HL-60 (cell line): ENCODE results near the gene PRPSAP2.

Experiments
- DNase-seq, 2 experiments: peaks; one replicate each; pipeline ENCODE4 v3.0.0-alpha.2; 2010 to 2020; ENCODE audit warnings: low read depth in 1 of 2, low spot score in 1 of 2
- H3K27ac ChIP-seq: fragments of 250-450 bp; sonication (Bioruptor Pico); replicated peaks from 2 replicates; pipeline ENCODE4 v1.5.1; 2020; ENCODE audit warnings: mild to moderate bottlenecking, moderate library complexity
- H3K27me3 ChIP-seq: fragments of 250-450 bp; sonication (Bioruptor Pico); 2 replicates; pipeline ENCODE4 v1.5.1; 2021; ENCODE audit warnings: mild to moderate bottlenecking, moderate library complexity; ENCODE audit not compliant: insufficient read depth, poor library complexity, severe bottlenecking
- H3K4me3 ChIP-seq: replicated peaks from 2 replicates; pipeline ENCODE4 v1.5.1; 2011; ENCODE audit warnings: mild to moderate bottlenecking, control low read depth, low read length; ENCODE audit not compliant: insufficient read depth
- GABPA ChIP-seq: IDR thresholded peaks from 2 replicates; pipeline ENCODE4 v1.6.1; 2012; ENCODE audit warnings: low read depth
- POLR2AphosphoS5 ChIP-seq: IDR thresholded peaks from 2 replicates; pipeline ENCODE4 v1.6.1; 2012; ENCODE audit warnings: low read depth
- SPI1 ChIP-seq: IDR thresholded peaks from 2 replicates; pipeline ENCODE4 v1.6.1; 2012; ENCODE audit warnings: low read depth, mild to moderate bottlenecking, borderline replicate concordance
- TF ChIP-seq, protein P1 (sequence below): IDR thresholded peaks from one replicate; pipeline ENCODE4 v1.5.1; 2011; ENCODE audit warnings: low read length, control low read depth, inconsistent platforms; ENCODE audit not compliant: insufficient read depth
- TF ChIP-seq, protein P2 (sequence below): IDR thresholded peaks from 2 replicates; pipeline ENCODE4 v1.6.1; 2012; ENCODE audit warnings: low read depth; ENCODE audit not compliant: insufficient replicate concordance

PRPSAP2 gene

DNA sequence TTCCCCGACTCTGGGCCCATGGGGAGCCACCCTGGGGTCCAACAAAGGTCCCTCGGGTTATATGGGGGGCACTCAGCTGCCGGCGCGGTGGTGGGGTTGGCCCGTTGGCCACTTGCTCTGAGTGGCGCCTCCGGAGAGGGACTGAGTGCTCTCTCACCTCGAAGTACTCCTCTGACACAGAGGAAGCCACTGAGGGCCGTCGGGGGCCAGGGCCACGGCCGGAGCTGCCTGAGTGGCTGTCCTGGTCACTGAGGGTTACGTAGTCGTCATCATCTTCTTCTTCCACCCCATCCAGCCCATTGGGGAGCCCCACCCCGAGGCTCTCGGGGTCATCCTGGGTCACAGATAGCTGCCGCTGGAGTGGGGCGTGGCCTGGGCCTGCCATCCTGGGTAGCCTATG lies 119.7 kb downstream of the PRPSAP2 start:
- Histone ChIP-seq H3K4me3 (no peak overlapping the region), H3K27ac (no peak overlapping the region), H3K27me3 (no peaks in the 10 kb centered on the region)
- TF ChIP-seq, protein P1, sequence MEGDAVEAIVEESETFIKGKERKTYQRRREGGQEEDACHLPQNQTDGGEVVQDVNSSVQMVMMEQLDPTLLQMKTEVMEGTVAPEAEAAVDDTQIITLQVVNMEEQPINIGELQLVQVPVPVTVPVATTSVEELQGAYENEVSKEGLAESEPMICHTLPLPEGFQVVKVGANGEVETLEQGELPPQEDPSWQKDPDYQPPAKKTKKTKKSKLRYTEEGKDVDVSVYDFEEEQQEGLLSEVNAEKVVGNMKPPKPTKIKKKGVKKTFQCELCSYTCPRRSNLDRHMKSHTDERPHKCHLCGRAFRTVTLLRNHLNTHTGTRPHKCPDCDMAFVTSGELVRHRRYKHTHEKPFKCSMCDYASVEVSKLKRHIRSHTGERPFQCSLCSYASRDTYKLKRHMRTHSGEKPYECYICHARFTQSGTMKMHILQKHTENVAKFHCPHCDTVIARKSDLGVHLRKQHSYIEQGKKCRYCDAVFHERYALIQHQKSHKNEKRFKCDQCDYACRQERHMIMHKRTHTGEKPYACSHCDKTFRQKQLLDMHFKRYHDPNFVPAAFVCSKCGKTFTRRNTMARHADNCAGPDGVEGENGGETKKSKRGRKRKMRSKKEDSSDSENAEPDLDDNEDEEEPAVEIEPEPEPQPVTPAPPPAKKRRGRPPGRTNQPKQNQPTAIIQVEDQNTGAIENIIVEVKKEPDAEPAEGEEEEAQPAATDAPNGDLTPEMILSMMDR, result no peak
- TF ChIP-seq POLR2AphosphoS5 (no peak), GABPA (no peak), SPI1 (no peak)
- TF ChIP-seq, protein P2, sequence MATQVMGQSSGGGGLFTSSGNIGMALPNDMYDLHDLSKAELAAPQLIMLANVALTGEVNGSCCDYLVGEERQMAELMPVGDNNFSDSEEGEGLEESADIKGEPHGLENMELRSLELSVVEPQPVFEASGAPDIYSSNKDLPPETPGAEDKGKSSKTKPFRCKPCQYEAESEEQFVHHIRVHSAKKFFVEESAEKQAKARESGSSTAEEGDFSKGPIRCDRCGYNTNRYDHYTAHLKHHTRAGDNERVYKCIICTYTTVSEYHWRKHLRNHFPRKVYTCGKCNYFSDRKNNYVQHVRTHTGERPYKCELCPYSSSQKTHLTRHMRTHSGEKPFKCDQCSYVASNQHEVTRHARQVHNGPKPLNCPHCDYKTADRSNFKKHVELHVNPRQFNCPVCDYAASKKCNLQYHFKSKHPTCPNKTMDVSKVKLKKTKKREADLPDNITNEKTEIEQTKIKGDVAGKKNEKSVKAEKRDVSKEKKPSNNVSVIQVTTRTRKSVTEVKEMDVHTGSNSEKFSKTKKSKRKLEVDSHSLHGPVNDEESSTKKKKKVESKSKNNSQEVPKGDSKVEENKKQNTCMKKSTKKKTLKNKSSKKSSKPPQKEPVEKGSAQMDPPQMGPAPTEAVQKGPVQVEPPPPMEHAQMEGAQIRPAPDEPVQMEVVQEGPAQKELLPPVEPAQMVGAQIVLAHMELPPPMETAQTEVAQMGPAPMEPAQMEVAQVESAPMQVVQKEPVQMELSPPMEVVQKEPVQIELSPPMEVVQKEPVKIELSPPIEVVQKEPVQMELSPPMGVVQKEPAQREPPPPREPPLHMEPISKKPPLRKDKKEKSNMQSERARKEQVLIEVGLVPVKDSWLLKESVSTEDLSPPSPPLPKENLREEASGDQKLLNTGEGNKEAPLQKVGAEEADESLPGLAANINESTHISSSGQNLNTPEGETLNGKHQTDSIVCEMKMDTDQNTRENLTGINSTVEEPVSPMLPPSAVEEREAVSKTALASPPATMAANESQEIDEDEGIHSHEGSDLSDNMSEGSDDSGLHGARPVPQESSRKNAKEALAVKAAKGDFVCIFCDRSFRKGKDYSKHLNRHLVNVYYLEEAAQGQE, result no peak
- DNase-seq, result no peak

DNA sequence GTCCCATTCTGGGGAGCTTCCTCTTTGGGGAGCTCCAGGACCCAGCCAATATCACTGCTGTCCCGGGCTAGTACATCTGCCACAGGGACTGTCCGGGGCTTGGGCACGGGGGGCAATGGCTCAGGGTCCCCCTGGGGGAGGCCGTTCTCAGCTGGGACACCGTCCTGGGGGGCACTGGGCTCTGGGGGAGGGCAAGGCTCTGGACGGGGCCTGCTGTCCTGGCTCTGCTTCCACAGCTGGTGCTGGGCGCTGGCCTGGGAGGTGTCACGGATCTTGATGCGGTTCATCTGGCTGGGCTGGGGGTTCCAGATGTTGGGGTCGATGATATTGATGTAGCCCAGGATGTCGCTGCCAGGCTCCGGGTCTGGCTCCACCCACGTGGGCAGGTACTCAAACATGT lies 120.1 kb downstream of the PRPSAP2 start:
- Histone ChIP-seq H3K27ac (no peak overlapping the region), H3K4me3 (no peak overlapping the region), H3K27me3 (no peaks in the 10 kb centered on the region)
- no peak for DNase-seq
- TF ChIP-seq, protein P2, result no peak
- TF ChIP-seq POLR2AphosphoS5, result no peak
- no peak for TF ChIP-seq GABPA
- TF ChIP-seq, protein P1, result no peak
- TF ChIP-seq SPI1, result no peak

DNA sequence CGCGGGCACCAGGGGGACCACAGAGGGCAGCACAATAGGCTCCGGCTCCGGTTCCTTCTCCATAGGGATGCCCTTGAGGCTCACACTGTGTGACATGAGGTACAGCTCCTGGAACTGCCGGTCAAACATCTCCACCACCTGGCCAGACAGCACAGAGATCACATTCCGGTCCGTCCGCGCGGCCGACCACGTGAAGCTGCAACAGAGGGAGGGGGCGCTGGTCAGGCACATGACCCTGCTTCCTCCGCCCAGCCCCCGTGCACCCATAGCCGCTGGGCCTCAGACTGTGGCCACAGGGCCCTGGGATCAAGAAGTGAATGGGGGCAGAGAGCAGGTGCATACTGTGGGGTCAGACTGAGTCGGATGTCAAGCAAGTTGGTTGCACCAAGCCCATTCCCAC lies 120.7 kb downstream of the PRPSAP2 start:
- H3K27ac ChIP-seq, result no peak overlapping the region
- no peak for TF ChIP-seq POLR2AphosphoS5
- TF ChIP-seq, protein P1, result no peak
- TF ChIP-seq SPI1, result no peak
- TF ChIP-seq, protein P2, result no peak
- TF ChIP-seq GABPA, result no peak
- H3K4me3 ChIP-seq, result no peak overlapping the region
- DNase-seq, result no peak
- H3K27me3 ChIP-seq, result no peaks in the 10 kb centered on the region
